Right lung (tissue), 5 donors: ENCODE measurements around the gene SIKE1. TPM values are rescaled to one million over a fixed set of nuclear protein-coding genes. Genes with fewer than 3 reads are reported as not detected.
"Not testable (repeated sequence)": the region's sequence is repeated elsewhere in the genome, so short reads cannot be mapped to it uniquely, and the experiment has no call there.

Experiments
- DNase-seq, 2 donors: peaks; one replicate each; pipeline ENCODE4 v3.0.0-alpha.2; 2013
- polyA plus RNA-seq, 5 donors: library from polyadenylated mRNA; unstranded; fragments of 120-200 nt; gene quantifications; one replicate each; pipeline versions ENCODE4 v1.2.1 to v1.2.3, GENCODE V29; 2013; ENCODE audit warnings: inconsistent platforms in 1 of 5, low replicate concordance in 1 of 5; ENCODE audit not compliant: insufficient read length in 5 of 5, insufficient read depth in 1 of 5

Gene SIKE1
- polyA plus RNA-seq, 5 donors, result 34.7 to 56.8 (median 53.5) TPM

DNA sequence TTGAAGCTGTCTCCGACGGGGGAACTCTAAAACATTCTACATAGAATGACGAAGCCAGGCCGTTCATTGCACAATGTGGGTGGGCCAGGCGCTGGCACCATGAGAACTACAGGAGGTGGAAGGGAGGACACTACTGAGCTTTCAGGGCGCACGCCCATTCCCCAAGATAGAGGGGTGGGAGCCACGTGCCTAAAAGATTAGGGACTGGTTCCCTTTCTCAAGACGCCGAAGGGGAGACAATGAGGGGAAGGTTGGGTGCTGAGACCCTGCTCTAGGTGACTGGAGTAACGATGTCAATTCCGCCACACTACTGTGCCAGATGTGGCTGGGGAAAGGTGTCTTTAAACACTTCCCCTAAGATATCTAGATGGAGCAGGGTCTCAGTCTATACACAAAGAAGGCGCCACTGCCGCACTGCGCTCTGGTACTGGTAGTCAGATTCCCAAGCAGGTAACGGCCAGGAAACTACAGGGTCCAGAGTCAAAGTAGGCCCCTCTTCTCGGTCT lies 23.5 kb downstream of the SIKE1 start:
- peak in 1 of 2 donors; percentile 21 for DNase-seq

DNA sequence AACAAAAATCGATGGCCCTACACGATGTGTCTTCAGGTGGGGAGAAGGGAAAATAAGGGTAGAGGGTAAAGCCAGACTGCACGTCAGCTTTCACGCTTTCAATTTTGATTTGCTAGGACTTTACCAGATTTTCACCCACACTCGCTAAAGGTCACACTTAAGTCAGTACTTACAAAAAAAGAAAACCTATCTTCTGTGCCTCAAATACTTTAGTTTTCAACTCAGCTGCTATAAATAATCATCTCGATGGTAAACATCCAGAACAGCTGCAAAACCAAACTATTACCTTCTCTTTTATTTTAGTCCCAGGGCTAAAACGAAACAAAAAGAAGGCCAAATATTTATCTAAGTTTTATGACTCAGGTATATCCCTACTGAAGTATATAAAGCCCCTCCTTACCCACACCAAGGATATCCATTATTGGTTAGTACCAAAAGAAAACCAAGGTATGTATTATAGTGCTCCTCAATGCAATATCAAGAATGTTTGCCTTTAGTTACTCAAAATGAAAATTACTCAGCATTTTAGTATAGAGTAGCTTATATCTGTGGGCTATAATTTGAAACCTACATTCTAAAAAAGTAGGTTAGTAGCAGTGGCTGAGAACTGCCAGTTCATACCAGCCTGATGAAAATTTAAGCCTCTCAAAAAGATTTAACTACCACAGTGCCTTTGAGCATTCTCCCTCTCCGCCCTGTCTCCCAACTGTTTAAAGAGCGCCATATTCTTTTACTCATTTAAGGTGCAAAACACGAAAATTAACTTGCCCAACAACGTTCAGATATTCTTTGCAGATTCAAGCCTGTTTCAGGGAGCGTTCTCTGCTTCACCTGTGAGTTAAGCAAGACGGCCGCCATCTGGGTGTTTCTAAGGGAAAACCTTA lies 24.2 kb downstream of the SIKE1 start:
- no peak for DNase-seq

DNA sequence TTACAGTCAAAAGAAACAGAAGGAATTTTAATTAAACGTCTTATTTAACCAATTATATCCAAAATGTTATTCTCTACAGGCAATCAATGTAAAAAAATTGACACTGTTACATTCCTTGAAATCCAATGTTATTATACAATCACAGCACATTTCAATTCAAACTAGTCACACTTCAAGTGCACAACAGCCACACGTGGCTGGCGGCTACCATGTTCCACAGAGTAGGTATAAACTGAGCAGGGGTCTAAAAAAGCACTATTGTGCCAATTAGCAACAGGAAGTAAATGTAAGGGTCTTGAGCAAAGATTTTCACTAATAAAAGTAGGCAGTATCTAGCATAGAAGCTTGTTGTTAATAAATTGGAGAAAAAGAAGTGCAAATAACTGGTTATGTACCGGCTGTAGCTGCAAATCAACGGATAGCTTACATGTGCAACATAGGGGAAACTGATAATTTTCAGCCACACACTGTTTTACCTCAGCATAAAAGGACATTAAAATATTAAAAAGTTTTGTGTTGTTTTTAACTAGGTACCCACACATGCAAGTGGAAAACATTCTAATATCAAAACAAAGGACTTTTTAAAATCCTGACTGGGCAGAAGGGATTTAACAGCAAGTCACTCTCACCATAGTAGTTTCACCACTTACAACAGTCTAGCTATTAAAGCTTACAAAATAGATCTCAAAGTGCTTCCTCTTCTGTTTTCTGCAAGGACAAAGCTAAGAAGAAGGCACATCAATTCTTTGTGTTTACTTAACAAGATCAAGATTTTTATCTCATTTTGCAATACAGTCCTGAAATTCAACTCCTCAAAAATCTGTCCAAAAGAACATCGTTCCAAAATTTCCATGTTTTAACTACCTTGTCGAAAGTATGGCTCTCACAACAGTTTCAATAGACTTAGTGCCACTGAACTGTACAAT lies 25.2 kb downstream of the SIKE1 start:
- no peak for DNase-seq

DNA sequence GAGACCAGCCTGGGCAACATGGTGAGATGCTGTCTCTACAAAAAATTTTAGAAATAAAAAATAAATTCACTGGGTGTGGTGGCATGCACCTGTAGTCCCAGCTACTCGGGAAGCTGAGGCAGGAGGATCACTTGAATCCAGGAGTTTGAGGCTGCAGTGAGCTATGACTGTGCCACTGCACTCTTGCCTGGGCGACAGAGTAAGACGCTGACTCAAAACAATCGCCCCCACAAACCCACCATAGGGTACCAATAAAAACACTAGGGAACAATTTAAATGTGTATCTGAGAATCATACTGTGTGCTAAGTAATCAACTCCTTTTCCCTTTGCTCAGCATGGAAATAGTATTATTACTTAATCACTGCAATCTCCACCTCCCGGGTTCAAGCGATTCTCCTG lies 26.8 kb downstream of the SIKE1 start:
- DNase-seq, result not testable (repeated sequence)

DNA sequence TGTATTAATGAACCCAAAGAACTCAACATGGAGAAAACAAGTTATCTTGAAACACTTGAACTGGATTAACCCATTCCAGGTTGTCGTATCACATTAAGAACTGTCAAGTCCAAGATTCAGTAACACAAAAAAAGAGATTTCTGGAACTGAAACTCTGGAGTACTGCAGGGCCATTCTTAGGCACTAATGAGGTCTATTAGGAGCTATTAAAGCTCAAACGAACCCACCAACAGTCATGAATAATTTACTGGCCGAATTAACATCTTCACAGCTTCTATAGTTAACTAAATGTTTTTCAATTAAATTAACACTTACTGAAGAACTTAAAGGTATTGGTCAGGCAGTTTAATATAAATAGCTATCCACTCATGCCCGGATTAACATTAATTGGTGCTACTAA lies 27.3 kb downstream of the SIKE1 start:
- DNase-seq, result no peak

DNA sequence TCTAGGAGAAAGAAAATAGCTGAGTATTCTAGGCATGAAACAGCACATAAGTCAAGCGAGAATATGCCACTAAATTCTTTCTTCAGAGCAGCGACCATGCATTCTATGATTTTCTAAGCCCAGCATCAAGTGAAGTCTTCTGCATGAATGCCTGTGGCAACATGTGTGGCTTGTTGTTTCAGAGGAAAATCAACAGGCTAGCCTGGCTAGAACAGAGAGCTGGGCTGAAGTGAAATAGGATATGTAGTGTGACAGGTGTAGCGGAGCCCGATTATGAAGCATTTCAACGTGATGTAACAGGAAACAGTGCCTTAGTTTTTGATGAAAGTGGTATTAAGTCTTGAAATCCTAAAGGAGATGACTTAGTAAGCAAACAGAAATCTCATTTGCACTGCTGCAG lies 29.7 kb downstream of the SIKE1 start:
- DNase-seq, result no peak

DNA sequence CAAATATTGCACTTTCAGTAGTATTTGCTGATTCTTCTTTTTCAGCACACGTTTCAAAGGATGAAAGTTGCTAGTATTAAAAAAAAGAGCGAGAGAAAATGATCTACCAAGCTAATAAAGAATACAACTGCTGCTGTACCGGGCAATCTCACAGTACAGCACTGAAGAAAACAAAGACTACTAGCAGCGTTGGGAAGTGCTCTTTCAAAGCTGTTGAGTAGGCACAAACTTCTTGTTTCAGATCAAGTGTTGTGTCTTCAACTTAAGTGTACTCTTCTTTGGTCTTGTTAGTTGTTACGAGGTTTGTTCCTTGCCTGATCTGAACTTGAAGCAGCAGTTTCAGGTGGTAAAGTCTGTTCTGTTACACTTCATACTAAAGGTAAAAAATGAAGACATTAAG lies 30.6 kb downstream of the SIKE1 start:
- no peak for DNase-seq

DNA sequence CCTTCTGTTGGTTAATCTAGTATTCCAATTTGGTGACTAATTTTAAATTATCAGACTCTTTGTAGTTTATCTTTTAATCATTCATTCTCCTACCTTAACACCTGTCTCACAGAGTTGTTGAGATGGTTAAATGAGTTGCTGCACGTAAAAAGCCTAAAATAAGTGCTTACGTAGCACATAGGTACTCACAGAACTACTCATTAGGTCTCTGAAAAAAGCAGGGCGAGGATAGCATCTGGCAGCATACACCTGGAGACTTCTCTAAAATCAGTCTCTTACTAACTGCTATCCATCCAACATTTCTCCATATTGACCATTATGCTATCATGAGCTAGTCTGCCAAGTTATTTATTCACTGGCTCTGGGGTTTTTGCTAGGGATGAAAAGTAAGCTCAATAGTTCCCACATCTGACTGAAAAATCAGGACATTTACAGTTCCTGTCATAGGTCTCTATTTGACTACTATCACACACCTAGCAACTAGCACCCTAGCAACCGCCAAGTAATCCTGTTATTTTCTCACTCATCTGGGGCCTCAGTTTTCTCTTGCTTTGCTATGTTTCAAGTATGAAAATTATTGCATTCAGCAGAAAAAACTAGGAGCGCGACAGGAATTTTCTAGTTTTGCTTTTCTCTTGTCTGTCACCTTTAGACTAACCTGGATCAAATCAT lies 33.9 kb downstream of the SIKE1 start:
- DNase-seq, result no peak

DNA sequence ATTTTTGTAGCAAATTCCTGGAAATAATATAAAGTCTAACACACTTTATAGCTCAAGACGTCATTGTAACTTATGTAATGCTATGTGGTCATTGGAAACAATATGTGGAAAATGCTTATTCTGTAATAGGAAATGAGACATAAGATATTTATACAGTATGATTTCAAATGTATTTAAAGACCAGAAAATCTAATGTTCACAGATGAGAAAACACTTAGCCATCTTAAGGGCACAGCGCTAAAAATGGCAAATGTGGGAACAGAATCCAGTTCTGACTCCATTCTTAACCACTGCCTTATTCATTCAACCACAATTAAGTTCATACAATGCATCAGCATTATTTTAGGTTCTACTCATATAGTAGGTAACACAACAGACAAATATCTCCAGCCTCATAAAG lies 35.2 kb downstream of the SIKE1 start:
- DNase-seq, result no peak

DNA sequence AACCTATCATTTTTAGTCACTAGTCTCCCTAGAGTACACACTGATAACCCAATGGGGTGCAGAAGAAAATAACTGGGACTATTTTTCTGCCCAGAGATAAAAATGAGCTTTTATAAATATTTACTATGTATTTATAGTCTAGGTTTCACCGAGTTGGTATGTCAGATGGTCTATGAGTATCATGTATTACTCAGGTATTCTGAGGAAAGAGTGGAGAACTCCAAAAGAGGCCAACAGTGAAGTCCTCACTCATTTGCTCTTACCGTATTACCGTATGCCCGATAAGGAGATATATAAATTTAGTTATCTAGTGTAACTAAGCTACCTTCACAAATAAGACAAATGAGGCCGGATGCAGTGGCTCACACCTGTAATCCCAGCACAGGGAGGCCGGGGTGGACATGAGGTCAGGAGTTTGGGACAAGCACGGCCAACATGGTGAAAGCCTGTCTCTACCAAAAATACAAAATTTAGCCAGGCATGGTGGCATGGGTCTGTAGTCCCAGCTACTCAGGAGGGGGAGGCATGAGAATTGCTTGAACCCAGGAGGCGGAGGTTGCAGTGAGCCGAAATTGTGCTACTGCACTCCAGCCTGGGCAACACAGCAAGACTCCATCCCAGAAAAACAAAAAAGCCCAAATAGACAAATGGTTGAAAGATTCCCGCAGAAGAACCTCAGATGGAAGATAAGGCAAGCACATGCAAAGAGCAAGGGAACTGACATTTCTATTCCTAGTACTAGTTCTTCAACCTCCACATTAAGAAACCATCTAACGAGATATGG lies 38.3 kb downstream of the SIKE1 start:
- no peak for DNase-seq

DNA sequence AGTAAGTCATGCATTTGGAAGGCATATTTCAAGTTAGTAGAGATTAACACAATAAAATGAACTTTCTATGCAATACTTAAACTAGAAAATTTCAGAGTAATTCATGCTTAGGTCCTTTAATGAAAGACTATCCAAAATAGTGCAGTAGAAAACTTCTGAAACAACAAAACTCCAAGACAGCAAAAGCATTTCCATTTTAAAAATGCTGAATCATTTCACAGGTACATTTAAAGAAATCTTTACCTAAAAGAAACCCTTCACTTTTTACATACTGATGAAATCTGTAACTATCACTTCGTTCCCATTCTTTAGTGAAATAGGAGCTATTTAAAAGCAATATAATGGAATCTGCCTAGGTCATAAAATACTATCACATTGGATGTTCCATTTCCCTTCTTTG lies 40.2 kb downstream of the SIKE1 start:
- DNase-seq, result no peak

DNA sequence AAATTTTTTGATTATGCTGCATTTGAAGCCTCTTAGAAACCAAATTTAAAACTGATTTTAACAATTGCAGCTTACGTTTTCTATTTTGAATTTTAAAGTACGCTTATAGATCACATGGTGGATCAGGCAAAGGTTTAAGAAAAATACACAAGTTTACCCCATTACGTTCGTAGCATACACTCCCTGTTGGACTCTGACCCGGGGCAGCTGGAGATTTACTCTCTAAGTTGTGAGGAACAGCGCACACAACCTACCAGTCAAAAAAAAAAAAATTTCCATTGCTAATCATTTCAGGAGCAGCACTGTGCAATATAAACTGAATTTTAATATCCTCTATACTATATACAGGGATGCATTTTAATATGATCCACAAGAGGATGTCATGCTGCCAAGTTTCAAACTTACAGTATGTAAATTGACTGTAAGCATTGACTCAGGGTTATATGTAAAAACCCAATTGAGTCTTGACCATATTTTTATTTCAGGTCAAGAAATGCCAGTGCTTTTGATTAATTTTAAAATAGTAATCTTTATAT lies 43.1 kb downstream of the SIKE1 start:
- DNase-seq, result no peak

DNA sequence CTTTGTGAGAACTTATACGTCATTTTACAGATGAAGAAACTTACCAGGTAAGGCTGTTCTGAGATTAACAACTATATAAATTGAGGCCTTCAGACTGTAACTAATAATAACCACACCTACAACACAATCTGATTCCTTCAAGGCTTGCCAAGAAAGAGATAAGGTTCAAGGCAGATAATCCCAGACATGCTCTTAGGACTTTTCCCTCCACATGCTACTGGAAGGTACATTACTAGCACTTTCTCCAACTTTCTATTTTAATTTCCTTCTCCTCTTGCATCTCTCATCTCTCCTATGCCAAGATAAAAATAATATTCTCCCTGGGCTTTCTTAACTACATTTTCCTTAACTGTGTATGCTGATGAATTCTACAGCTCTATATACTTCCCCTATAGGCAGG lies 45.0 kb downstream of the SIKE1 start:
- no peak for DNase-seq

DNA sequence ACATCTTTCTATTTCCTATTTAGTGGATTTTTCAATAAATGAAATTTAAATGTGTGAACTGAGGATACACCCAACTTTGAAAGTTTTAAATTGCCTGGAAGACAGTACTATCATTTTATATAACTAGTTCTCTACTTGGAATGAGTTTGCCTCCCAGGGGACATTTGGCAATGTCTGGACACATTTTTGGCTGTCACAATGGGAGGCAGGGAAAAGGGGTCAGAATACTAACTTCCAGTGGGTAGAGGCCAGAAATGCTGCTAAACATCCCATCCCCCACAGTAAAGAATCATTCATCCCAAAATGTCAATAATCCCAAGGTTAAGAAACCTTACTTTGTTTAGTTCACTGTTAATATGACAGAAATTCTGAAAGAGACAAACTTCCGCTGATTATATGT lies 50.7 kb downstream of the SIKE1 start:
- DNase-seq, result no peak

DNA sequence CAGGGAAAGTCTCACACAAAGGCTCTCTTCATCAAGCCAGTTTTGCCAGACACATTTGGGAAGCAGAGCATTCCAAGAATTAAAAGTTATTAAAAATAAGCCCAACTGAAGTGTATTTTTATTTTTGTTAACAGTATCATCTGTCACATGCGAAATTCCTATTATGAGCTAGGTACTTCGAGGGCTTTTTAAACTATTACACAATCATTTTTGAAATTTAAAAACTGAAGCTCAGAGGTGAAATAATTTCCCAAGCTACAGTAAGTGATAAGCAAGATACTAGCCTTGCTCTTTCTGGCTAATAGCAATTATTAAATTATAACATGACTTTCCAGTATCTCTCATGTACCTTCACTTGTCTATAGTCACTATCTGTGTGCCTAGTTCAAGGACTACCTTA lies 51.9 kb downstream of the SIKE1 start:
- no peak for DNase-seq

DNA sequence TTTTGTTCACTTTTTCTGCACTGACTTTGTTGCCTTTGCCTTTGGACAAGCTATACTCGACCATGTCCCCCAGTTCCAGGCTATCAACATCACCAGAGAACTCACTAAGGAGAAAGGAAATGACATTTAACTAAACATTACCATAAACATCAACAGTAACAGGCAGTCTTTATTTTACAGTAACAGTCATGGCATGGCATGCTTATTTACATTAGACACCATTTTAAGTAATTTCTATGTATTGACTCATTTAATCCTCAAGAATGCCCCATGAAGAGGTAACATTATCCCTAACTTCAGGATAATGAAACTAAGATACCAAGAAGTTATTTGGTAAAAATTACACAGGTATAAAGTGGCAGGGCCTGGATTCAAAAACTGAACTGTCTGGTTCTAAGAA lies 55.3 kb downstream of the SIKE1 start:
- no peak for DNase-seq

DNA sequence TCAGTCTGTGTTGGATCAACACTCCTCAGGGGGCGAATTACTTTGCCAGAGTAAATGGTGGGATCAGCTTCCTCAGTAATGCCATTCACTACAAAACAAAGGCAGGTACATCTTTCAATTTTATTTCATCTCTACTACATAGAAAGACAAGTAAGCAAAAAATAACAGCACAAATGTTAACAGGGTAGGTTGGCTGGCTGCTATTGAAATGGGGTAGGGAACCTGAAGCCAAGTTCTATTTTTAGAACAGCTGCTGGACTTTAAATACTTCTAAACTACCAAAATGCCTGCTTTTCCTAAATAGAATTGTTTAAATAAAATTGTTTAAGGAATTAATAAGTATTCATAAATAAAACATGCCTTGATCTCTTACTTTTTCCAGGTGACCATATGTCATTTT lies 56.6 kb downstream of the SIKE1 start:
- no peak for DNase-seq

DNA sequence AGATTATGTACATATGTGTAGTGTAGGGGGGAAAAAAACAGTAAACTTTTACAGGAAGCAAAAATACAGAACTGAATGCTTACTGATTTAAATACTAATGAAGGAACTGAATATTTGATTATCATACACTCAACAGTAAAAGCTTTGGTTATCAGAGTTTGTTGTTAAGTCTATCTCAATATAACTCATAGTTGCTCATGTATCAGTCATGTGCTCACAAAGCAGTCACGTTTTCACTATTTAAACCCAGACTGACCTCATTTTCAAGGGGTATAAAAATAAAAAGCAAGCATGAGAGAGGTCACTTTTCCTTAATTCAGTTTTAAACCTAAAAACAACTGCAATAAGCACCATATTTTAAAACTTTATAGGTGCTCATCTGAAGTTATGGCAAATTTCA lies 57.0 kb downstream of the SIKE1 start:
- no peak for DNase-seq

DNA sequence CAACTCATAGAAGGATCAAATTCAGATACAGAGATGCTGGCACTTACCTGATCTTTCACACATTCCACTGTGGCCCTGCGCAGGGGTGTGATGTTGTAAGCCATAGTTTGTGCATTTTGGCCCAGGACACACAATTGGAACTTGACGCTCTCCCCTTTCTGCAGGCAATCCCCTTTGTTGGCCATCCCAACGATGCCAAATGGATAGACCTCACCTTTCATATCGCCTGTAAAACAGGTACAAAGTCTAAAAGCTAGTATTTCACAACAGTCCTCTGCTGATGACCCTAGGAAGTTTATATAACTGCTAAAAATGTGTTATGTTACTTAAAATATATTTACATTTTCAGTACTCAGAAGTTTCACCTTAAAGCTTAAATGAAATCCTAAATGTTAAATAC lies 60.0 kb downstream of the SIKE1 start:
- no peak for DNase-seq
